OCI-LY7 (cell line): Measurements from ENCODE around the gene ARHGAP28.

Experiments used
- EZH2phosphoT487 ChIP-seq: fragments of 200-600 bp; sonication (generic); IDR thresholded peaks from 2 replicates; pipeline ENCODE4 v1.6.1; 2018; ENCODE audit warnings: low read depth, borderline replicate concordance, mild to moderate bottlenecking, mixed run types, antibody characterized with exemption, low read length, moderate library complexity, mixed read lengths
- TF ChIP-seq, protein P1 (sequence below): fragments of 200-600 bp; sonication (generic); conservative IDR thresholded peaks from 2 replicates; pipeline ENCODE4 v1.5.1; 2014; ENCODE audit warnings: mild to moderate bottlenecking, antibody characterized with exemption, low read length, moderate library complexity, mixed read lengths

- TF ChIP-seq, protein P1, sequence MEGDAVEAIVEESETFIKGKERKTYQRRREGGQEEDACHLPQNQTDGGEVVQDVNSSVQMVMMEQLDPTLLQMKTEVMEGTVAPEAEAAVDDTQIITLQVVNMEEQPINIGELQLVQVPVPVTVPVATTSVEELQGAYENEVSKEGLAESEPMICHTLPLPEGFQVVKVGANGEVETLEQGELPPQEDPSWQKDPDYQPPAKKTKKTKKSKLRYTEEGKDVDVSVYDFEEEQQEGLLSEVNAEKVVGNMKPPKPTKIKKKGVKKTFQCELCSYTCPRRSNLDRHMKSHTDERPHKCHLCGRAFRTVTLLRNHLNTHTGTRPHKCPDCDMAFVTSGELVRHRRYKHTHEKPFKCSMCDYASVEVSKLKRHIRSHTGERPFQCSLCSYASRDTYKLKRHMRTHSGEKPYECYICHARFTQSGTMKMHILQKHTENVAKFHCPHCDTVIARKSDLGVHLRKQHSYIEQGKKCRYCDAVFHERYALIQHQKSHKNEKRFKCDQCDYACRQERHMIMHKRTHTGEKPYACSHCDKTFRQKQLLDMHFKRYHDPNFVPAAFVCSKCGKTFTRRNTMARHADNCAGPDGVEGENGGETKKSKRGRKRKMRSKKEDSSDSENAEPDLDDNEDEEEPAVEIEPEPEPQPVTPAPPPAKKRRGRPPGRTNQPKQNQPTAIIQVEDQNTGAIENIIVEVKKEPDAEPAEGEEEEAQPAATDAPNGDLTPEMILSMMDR, result no peak
- TF ChIP-seq EZH2phosphoT487, result no peak
These were observed 231.8 kb downstream of the ARHGAP28 start for GRCh38 chr18:6961331-6961730.
